Fibroblast of skin of right quadriceps (primary cell): ENCODE results near the gene KIFC3.
"Not testable (repeated sequence)": the region's sequence is repeated elsewhere in the genome, so short reads cannot be mapped to it uniquely, and the experiment has no call there.

Experiments used
- DNase-seq: peaks from one replicate; pipeline ENCODE4 v3.0.0-alpha.2; 2013

Gene KIFC3

DNA sequence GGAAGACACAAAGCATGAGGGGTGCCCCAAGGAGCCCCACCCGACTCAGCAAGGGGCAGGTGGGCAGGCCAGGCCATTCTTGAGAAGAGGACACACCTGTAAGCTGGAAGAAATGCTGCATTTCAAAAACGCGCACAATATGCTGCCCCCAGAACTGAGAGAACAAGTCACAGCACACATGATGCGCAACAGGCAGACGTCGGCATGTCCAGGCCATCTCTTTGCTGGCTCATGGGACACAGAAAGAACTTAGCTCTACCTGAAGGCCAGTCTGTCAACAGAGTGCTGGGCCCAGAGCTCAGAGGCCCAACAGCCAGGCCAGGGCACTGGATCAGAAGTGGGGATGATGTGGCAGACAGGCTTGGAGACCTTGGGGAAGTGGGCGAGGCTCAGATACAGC, 18.0 kb downstream of the KIFC3 start:
- no peak for DNase-seq

- DNase-seq = no peak
Measured at GRCh38 chr16:57783883-57784282, 18.4 kb downstream of the KIFC3 start.

GRCh38 chr16:57783116-57783515, 19.2 kb downstream of the KIFC3 start:
- DNase-seq = no peak

DNA sequence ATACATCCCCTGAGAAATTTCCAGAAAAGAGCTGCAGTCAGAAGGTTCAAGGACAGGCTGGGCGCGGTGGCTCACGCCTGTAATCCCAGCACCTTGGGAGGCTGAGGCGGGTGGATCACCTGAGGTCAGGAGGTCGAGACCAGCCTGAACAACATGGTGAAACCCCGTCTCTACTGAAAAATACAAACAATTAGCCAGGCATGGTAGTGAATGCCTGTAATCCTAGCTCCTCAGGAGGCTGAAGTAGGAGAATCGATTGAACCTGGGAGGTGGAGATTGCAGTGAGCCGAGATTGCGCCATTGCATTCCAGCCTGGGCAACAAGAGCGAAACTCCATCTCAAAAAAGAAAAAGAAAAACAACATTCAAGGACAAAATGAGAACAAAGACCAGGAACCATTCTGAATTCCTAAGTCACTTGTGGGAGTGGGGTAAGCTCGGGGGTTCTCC, 19.7 kb downstream of the KIFC3 start:
- DNase-seq = not testable (repeated sequence)

DNA sequence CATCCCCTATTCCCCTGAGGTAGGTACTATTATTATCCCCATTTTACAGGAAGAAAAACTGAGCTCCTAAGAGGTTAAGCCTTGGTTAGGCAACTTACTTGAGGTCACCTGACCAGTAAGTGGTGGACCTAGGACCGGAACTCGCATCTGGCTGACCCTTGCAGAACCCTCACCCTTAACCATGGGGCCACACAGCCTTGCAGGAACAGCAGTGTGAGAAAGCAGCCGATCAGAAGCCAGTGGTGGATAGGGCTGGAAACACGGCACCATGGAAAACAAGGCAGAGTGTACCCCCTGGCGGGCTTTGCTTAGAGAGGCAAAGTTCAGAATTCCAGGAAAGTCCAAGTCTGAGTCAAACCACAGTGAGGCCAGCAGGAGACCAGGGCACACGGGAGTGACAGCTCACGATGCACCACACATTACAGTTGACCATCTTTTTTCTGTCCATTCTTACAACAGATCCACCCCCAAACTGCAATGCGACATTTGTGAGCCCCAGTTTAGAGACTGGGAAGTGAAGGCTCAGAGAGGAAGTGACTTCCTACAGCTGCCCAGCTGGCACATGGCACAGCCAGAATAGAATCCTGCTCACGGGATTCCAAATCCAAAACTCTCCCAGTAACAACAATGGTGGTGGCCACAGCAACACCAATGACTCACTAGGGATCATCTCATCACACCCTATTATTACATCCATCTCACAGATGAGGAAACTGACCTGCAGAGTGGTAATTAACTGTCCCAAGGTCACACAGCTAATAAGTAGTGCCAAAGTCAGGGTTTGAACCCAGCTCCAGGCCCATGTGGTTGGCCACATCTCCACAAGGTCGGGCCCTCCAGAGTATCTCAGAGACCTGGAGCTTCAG, 20.3 kb downstream of the KIFC3 start:
- DNase-seq = no peak

DNA sequence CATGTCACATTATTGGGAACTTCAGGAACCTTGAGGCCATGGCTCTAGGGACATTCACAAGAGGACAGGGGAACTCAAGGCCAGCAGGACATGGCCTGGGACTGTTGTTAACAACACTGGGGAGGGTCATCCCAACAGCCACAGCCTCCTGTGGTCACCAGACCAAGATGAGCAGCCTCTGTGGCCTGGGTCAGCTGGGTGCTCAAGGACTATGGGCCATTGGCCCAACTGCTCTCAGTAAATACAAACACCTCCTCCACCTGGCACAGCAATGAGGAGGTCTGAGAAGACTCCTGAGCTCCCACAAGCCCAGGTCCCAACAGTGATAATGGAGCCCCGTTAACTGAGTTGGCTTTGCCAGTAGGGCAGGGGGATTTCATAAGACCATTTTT, 20.9 kb downstream of the KIFC3 start:
- no peak for DNase-seq

- not testable (repeated sequence) for DNase-seq
Measured at GRCh38 chr16:57779836-57780235, 22.5 kb downstream of the KIFC3 start.

GRCh38 chr16:57778658-57779057, 23.6 kb downstream of the KIFC3 start:
- DNase-seq = no peak

DNA sequence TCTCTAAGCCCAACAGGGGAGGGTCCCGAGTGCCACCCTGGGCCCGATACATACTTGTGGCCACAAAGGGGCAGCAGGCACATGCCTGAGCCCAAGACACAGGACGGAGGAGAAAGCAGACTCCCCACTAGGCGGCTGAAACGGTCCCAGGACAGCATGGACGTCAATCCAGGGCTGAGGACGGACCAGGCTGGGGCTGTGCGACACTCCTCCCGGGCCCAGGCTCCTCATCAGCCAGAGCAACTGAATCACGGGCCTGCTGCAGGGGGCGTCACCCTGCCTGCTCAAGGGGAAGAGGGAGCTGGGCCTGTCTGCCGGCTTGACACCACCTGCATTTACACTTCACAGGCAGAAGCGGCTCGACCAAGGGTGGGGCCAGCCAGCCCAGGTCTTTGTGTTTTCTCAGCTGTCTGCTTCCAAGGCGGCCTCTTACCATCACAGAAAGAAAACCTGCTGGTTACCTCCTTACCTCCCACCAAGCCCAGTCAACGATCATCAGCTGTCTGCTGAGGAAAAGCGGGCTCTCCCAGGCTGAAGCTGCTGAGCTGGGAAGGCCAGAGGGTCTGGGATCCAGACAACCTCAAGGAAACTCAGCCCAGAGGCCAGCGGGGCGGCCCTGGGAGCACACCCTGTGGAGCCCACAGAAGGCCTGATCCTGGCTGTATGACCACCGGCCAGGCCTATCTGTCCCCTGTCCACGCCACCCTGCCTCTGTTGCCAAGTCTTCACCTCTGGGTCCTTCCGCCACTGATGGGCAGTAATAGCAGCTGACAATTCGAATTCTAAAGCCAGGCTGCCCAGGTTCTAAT, 26.4 kb downstream of the KIFC3 start:
- no peak for DNase-seq

GRCh38 chr16:57774705-57775285, 27.5 kb downstream of the KIFC3 start:
- DNase-seq = no peak

DNA sequence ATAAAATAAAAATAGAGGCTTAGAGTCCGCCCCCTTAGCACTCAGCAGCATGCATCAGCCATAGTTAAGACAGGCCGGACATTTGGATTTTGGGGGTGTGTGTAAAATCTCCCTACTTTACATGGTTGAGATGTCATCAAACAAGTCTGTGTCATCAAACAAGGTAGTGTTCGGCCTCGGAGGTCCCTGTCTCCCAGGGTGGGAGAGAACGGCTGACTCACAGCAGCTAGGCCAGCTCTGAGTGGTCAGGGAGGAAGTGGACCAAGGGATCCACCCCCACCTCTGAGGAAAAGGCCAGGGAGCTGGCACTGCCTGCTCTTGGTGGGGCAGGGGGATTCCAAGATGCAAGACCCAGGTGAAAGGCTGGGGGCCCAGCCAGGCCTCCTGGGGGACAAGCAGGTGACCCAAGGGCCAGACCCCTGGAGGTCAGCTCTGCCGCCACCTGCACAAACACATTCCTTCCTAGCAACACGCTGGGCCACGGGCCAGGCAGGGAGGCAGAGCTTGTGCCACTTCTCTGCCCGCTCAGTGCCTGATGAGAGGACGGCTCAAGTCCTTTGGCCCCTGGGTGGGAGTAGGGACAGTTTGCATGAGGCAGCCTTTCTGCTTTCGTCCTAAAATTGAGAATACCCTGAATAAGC, 28.5 kb downstream of the KIFC3 start:
- no peak for DNase-seq

GRCh38 chr16:57773019-57773418, 29.3 kb downstream of the KIFC3 start:
- DNase-seq = no peak

DNA sequence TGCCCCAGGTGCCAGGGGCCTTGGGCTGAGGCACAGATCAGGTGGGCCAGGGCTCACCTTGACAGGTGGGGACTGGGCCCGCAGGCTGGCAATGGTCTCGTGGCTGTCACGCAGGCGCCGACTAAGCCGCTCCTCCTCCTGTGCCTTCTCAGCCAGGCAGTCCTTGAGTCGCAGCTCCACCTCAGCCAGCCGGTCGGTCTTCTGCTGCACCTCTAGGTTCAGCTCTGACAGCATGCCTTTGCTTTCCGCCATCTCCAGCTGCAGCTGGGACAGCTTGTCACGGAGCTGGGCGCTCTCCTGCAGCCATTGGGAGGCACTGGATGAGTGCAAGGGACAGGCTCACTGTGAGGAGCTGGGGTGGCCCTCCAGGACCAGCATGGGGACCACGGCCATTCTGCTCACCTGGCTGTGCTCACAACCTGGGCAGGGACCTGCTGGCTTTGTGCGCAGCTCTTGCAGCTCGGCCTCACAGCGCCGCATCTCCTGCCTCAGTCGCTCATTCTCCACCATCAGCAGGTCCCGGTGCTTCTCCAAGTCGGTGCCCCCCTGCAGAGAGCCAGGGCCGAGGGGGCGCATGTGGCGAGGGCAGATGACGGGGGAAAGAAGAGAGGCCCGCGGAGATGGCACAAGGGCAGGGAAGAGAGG, 31.0 kb downstream of the KIFC3 start:
- no peak for DNase-seq

- DNase-seq = no peak
Measured at GRCh38 chr16:57770361-57770760, 31.9 kb downstream of the KIFC3 start.

- no peak for DNase-seq
Measured at GRCh38 chr16:57769541-57770145, 32.6 kb downstream of the KIFC3 start.

DNA sequence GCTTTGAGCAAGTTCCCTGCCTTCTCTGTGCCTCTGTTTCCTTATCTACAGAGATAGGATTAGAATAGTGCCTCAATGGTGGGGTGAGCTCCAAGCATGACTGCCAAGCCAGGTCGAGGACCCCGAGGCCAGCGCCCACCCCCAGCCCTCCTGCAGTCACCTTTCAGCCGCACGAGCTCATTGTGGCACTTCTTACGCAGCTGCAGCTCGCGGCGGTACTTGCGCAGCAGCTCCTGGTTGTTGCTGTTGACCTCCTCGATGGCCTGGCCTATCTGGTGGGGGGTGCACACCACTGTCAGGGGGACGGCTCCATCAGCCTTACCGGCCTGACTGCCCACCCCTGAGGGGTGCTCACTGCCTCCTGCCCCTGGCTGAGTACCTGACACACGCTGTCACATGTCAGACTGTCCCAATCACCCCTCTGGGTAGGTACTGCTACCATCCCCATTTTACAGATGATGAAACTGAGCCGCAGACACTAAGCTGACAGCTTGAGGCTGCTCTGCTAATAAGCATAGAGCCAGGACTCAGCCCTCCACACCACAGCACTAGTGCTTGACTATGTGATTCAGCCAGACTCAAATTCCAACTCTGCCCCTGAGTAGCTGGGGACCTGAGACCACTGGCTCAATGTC, 35.5 kb downstream of the KIFC3 start:
- no peak for DNase-seq

DNA sequence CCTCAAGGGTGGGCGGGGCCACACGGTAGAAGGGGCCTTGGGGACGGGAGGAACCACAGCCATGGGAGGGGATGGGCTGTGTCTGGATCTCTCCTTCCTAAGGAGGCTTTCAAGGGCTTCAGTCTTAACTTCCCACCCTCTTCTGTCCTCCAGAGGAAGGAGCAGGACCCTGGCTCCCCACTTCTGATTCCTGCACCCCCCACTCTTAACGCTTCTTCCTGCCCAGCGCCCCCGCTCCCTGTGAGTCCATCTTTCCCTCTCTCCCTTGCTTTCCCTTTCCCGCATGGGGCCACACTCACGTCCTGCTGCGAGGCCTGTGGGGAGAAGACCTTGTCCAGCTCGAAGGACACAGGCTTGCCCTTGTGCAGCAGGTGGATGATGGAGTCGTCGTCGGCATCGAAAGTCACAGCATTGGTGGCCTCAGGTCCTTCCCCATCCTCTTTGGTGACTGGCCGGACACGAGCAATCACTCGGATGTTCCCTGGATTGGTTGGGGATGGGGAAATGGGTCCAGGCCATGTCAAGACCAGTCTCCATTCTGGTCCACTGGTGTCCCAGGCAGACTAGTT, 37.0 kb downstream of the KIFC3 start:
- no peak for DNase-seq

GRCh38 chr16:57764341-57765159, 37.7 kb downstream of the KIFC3 start:
- peak; percentile 86 for DNase-seq

DNA sequence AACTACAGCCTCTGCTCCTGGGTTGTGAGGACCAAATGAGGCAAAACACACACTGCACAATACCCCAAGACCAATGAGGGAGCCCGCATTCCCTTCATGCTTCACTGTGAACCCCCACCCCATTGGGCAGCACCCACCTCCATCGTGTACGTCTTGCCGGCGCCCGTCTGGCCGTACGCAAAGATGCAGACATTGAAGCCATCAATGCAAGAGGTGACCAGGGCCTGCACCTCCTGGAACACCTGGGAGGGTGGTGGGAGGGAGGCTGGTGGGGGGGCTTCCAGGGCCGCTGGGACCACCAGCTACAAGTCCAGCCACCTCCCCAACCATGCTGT, 38.3 kb downstream of the KIFC3 start:
- no peak for DNase-seq

- no peak for DNase-seq
Measured at GRCh38 chr16:57763285-57764005, 38.8 kb downstream of the KIFC3 start.
